Heart left ventricle (tissue), 13 donors: ENCODE data around the gene ABHD12B.

ENCODE experiments used
- POLR2A ChIP-seq, 2 donors: fragments of 450-650 bp; IDR thresholded peaks; one replicate each; pipeline ENCODE4 v1.6.1; 2017; ENCODE audit warnings: antibody characterized with exemption in 2 of 2, mild to moderate bottlenecking in 2 of 2, moderate library complexity in 2 of 2
- TF ChIP-seq, protein P1 (sequence below), 12 donors: fragments of 200-600 bp; sonication (generic) in 4 of 12; IDR thresholded peaks; one replicate each; pipeline versions ENCODE4 v1.5.0 to v1.8.0; 2018 to 2022; ENCODE audit warnings: antibody characterized with exemption in 12 of 12, mild to moderate bottlenecking in 5 of 12
- donor health status: ischemic (EF 13 %, LVEDD 7.1; RV severe dilation, severe dysfunction).
- donor health status: DM: no; HTN: yes; CAD: no.
- donor health status: DM: no; HTN: no; CAD: no.
- donor health status: ischemic (EF 25% LVEDD 6.9; RV normal size, moderate dysfunction).
- donor health status: ischemic (EF 25% LVEDD 5.7; RV mildly dilated, moderate dysfunction).
- donor health status: ischemic (EF 35%, LVEDD 5.7; RV mildly dilated, moderate dysfunction).
- donor health status: nonischemic (EF 11% LVEDD 7.7; RV severe dilation, severe dysfunction).
- donor health status: DM: yes; HTN: yes; CAD: no.
- donor health status: PGD.
- donor health status: ischemic (EF 29% LVEDD 5.4; RV normal size, mild dysfunction).
- donor health status: nonischemic (EF 23%, LVEDD 6.1; RV moderate dilation, normal function).

DNA sequence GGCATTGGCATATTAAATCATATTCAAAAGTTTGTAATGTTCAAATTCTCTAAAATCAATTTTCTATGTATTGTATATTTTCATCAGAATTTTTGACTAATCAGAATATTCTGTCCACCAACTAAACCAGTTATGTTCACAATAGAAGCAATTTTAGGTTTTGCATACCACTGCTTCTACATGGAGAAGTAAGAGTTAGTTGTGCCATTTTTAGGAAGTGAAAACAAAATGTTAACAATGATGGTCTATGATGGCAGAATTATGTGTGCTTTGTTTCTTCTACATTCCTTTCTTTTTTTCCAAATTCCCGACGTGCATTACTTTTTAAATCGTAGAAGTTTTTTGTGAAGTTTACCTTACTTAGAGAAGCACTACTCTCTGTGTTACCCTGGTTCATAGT lies 29.5 kb downstream of the ABHD12B start:
- TF ChIP-seq, protein P1, sequence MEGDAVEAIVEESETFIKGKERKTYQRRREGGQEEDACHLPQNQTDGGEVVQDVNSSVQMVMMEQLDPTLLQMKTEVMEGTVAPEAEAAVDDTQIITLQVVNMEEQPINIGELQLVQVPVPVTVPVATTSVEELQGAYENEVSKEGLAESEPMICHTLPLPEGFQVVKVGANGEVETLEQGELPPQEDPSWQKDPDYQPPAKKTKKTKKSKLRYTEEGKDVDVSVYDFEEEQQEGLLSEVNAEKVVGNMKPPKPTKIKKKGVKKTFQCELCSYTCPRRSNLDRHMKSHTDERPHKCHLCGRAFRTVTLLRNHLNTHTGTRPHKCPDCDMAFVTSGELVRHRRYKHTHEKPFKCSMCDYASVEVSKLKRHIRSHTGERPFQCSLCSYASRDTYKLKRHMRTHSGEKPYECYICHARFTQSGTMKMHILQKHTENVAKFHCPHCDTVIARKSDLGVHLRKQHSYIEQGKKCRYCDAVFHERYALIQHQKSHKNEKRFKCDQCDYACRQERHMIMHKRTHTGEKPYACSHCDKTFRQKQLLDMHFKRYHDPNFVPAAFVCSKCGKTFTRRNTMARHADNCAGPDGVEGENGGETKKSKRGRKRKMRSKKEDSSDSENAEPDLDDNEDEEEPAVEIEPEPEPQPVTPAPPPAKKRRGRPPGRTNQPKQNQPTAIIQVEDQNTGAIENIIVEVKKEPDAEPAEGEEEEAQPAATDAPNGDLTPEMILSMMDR (IDR thresholded peaks at IDR 0.05) = no peak
- no peak for TF ChIP-seq POLR2A (IDR thresholded peaks at IDR 0.05)
